Measurements from ENCODE around the gene LCLAT1.

LCLAT1 gene

DNA sequence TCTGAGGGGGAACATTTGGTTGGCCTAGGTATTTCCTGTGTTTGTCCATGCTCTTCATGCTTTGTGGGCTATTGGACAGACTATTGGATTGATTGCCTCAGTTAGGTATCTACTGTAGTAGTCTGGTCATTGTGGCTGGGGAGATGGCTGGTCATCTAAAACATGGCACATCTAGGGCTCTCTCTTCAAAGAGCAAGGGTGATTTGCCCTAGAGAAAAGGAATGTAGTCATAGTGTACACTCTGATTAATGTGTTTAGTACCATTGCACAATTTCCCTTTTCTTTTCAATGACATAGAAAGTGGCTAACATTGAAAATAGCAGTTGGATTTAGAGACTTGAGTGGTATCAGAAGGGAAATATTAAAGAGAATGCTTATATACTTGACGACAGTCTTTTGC lies 114.3 kb downstream of the LCLAT1 start:
- H3K36me3 ChIP-seq (ENCODE audit: control insufficient read depth, insufficient read depth, low read length) = no peaks in the 10 kb centered on the region

DNA sequence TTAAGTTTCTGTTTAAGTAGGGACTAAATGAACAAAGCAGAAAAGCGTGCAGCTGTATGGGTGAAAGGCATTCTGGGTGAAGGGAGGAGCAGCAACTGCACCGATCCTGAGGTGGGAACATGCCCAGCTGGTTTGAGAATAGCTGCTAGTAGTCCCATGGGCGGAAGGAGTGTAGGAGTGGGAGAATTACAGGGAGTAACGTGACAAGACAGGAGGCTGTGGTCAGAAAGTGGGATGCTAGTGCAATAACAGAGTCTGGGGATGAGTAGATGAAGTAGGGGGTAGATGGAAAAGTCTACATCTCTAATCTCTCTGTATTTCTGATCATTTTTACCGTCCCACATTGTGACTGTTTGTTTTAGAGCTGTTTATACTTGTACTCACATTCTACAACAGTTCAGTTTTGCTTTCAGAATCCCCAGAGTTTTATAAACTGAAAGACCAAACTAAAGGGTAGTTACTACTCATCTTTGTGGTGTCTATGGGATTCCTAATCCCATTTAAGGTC lies 118.9 kb downstream of the LCLAT1 start:
- Histone ChIP-seq H3K9ac (ENCODE audit: low read depth, low read length) (no peak overlapping the region), H3K4me1 (ENCODE audit: control insufficient read depth, insufficient read depth, low read length) (no peaks in the 10 kb centered on the region), H3K36me3 (ENCODE audit: control insufficient read depth, insufficient read depth, low read length) (no peaks in the 10 kb centered on the region), H3K27me3 (ENCODE audit: control insufficient read depth, insufficient read depth, low read length) (no peaks in the 10 kb centered on the region), H3K4me3 (ENCODE audit: low read depth, low read length) (no peak overlapping the region), H3K9me3 (ENCODE audit: control insufficient read depth, insufficient read depth, low read length) (no peaks in the 10 kb centered on the region)

More for the DNA sequence above, 114.3 kb downstream of the LCLAT1 start:
- Histone ChIP-seq H3K9ac (ENCODE audit: low read depth, low read length) (no peak overlapping the region), H3K27me3 (ENCODE audit: control insufficient read depth, insufficient read depth, low read length) (no peaks in the 10 kb centered on the region), H3K4me1 (ENCODE audit: control insufficient read depth, insufficient read depth, low read length) (no peaks in the 10 kb centered on the region), H3K4me3 (ENCODE audit: low read depth, low read length) (no peak overlapping the region), H3K9me3 (ENCODE audit: control insufficient read depth, insufficient read depth, low read length) (no peaks in the 10 kb centered on the region)

DNA sequence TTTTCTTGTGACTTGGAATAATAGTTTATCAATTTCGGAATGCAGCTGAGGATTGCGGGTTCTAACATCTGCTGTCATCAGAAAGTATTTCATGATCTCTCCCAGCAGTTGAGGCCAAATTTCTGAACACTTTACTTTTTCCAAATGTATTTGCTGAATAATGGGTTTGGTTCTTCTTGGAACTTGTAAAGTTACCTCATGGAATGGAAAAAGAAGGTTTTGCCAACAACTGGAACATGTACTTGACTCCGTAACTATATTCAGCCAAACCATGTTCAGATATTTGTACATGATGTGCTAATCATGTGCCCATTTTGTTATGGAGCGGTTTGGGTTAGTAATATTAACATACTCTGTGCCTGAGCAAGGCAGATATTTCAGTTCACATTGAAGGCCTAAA lies 119.6 kb downstream of the LCLAT1 start:
- Histone ChIP-seq H3K4me1 (ENCODE audit: control insufficient read depth, insufficient read depth, low read length) (no peaks in the 10 kb centered on the region), H3K4me3 (ENCODE audit: low read depth, low read length) (no peak overlapping the region), H3K36me3 (ENCODE audit: control insufficient read depth, insufficient read depth, low read length) (no peaks in the 10 kb centered on the region), H3K9me3 (ENCODE audit: control insufficient read depth, insufficient read depth, low read length) (no peaks in the 10 kb centered on the region), H3K27me3 (ENCODE audit: control insufficient read depth, insufficient read depth, low read length) (no peaks in the 10 kb centered on the region), H3K9ac (ENCODE audit: low read depth, low read length) (no peak overlapping the region)

DNA sequence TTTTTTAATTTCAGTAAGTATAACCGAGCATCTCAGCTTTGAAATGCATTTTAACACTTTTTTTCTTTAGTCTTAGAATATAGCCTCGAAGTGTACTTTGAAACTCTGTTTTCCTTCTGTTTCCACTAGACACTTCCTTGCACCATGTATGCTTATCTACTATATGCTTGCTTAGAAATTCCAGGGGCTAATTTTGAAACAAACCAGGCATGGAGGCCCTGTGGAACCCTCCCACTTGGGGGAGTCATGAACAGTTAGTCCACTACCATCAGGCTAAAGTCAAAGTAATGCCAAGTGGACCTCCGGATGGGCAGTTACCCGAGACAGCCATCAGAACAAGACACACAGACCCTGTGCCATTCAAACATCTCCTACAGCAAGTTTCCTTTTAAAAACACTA lies 120.3 kb downstream of the LCLAT1 start:
- Histone ChIP-seq H3K27me3 (ENCODE audit: control insufficient read depth, insufficient read depth, low read length) (no peaks in the 10 kb centered on the region), H3K4me3 (ENCODE audit: low read depth, low read length) (no peak overlapping the region), H3K9me3 (ENCODE audit: control insufficient read depth, insufficient read depth, low read length) (no peaks in the 10 kb centered on the region), H3K36me3 (ENCODE audit: control insufficient read depth, insufficient read depth, low read length) (no peaks in the 10 kb centered on the region), H3K4me1 (ENCODE audit: control insufficient read depth, insufficient read depth, low read length) (no peaks in the 10 kb centered on the region), H3K9ac (ENCODE audit: low read depth, low read length) (no peak overlapping the region)

DNA sequence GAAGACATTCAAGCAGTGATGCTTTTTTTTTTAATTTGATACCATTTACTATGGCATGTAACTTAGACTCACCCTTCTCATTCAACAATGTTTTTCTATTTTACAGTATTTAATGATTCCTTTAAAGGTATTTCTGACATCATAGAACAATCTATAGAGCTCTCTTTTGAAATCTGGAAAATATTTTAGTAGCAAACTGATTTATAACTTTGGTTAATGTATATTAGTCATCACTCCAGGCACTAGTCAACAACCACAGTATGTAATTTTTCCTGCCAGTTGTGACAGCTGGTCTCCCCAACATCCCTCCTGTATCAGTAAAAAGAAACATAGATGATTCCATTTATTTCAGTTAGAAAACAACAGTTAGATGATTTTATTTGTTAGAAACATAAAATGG lies 122.9 kb downstream of the LCLAT1 start:
- H3K27me3 ChIP-seq (ENCODE audit: control insufficient read depth, insufficient read depth, low read length) = no peaks in the 10 kb centered on the region
- H3K9me3 ChIP-seq (ENCODE audit: control insufficient read depth, insufficient read depth, low read length) = no peaks in the 10 kb centered on the region
- no peaks in the 10 kb centered on the region for H3K36me3 ChIP-seq (ENCODE audit: control insufficient read depth, insufficient read depth, low read length)
- H3K4me3 ChIP-seq (ENCODE audit: low read depth, low read length) = no peak overlapping the region
- peaks cover 4% of the 10 kb centered on the region for H3K4me1 ChIP-seq (ENCODE audit: control insufficient read depth, insufficient read depth, low read length)
- no peak overlapping the region for H3K9ac ChIP-seq (ENCODE audit: low read depth, low read length)

DNA sequence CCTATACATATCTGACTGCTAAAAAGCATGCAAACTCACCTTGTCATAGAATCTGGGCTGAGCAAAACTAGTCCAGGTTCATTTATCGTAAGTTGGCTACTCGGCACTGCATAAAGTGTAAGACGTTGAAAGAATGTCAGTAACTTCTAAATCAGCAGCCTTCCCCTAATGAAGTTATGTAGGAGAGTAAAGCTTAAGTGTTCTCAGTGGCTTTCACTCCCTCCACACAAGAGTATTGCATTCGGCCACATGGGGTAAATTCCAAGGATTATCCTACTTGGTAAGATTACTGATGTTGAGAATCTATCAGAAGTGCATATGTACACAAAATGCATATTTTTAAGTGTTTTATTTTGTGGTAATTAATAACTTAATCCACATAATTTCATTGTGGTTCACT lies 130.1 kb downstream of the LCLAT1 start:
- H3K9ac ChIP-seq (ENCODE audit: low read depth, low read length) = no peak overlapping the region
- H3K36me3 ChIP-seq (ENCODE audit: control insufficient read depth, insufficient read depth, low read length) = no peaks in the 10 kb centered on the region
- H3K4me3 ChIP-seq (ENCODE audit: low read depth, low read length) = no peak overlapping the region
- no peaks in the 10 kb centered on the region for H3K27me3 ChIP-seq (ENCODE audit: control insufficient read depth, insufficient read depth, low read length)
- H3K9me3 ChIP-seq (ENCODE audit: control insufficient read depth, insufficient read depth, low read length) = no peaks in the 10 kb centered on the region
- peaks cover 35% of the 10 kb centered on the region for H3K4me1 ChIP-seq (ENCODE audit: control insufficient read depth, insufficient read depth, low read length)

DNA sequence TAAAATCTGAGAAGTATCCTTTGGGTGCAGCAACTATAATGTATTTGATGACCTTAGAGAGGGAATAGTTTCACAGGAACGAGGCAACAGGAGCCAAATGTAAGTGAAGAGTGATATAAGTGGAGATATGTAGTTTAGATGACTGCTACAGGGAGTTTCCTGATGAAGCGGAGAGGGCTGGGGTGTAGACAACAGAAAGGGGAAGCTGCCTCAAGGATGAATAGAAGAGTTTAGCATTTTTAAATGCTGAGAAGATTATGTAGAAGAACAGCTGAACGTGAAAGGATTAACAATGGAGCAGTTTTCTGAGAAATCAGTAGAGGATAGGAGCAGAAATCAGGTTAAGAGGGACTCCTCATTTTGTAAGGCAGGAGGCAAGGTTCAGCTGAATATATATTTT lies 133.3 kb downstream of the LCLAT1 start:
- no peak overlapping the region for H3K9ac ChIP-seq (ENCODE audit: low read depth, low read length)
- H3K4me3 ChIP-seq (ENCODE audit: low read depth, low read length) = no peak overlapping the region

DNA sequence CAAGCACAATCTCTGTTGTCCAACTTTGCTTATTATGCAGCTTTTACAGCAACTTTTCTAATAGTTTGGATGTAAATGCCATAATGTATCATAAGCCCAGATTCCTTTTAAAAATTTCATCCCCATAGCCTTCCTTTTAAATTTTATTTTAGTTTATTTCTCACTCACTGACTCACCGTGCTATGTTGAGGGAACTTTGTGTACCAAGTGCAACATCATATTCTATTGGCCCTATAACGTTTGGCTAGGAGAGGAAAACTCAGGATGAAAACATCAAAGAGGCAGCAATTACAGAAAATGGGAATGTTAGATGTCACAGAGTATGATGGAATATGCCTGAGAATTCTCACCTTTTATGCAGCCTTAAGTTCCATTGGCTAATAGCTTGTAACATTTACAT lies 135.5 kb downstream of the LCLAT1 start:
- peaks cover 22% of the 10 kb centered on the region for H3K4me1 ChIP-seq (ENCODE audit: control insufficient read depth, insufficient read depth, low read length)
- H3K27me3 ChIP-seq (ENCODE audit: control insufficient read depth, insufficient read depth, low read length) = no peaks in the 10 kb centered on the region
- H3K4me3 ChIP-seq (ENCODE audit: low read depth, low read length) = no peak overlapping the region
- H3K9ac ChIP-seq (ENCODE audit: low read depth, low read length) = no peak overlapping the region
- H3K9me3 ChIP-seq (ENCODE audit: control insufficient read depth, insufficient read depth, low read length) = no peaks in the 10 kb centered on the region
- no peaks in the 10 kb centered on the region for H3K36me3 ChIP-seq (ENCODE audit: control insufficient read depth, insufficient read depth, low read length)

More for the DNA sequence above, 133.3 kb downstream of the LCLAT1 start:
- Histone ChIP-seq H3K27me3 (ENCODE audit: control insufficient read depth, insufficient read depth, low read length) (no peaks in the 10 kb centered on the region), H3K9me3 (ENCODE audit: control insufficient read depth, insufficient read depth, low read length) (no peaks in the 10 kb centered on the region), H3K4me1 (ENCODE audit: control insufficient read depth, insufficient read depth, low read length) (peaks cover 31% of the 10 kb centered on the region), H3K36me3 (ENCODE audit: control insufficient read depth, insufficient read depth, low read length) (no peaks in the 10 kb centered on the region)

DNA sequence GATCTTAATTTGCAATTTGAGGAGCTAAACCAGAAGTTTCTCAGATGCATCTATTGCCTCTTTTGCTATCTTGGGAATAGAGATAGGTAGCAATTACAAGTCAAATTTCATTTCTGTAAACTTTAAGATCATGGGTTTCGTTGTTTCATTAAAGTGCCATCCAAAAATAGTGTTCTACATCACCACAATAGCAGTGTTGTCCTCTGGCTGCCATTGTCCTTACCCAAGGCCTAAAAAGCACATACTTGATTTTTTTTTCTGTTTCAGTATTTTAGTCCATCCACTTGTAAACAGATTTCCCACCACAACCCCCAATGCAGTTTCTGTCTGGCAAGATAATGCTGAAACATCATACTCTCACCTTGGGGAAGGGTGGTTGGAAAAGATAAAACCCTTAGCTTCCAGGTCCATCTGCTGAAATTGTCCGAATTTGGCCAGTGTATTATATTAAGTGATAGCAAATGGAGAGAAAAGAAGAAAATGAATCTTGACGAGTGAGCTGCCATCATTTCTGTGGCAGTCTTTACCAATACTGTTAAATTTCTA lies 136.2 kb downstream of the LCLAT1 start:
- no peaks in the 10 kb centered on the region for H3K27me3 ChIP-seq (ENCODE audit: control insufficient read depth, insufficient read depth, low read length)
- peaks cover 22% of the 10 kb centered on the region for H3K4me1 ChIP-seq (ENCODE audit: control insufficient read depth, insufficient read depth, low read length)
- no peaks in the 10 kb centered on the region for H3K36me3 ChIP-seq (ENCODE audit: control insufficient read depth, insufficient read depth, low read length)
- H3K4me3 ChIP-seq (ENCODE audit: low read depth, low read length) = no peak overlapping the region
- H3K9ac ChIP-seq (ENCODE audit: low read depth, low read length) = no peak overlapping the region
- no peaks in the 10 kb centered on the region for H3K9me3 ChIP-seq (ENCODE audit: control insufficient read depth, insufficient read depth, low read length)

DNA sequence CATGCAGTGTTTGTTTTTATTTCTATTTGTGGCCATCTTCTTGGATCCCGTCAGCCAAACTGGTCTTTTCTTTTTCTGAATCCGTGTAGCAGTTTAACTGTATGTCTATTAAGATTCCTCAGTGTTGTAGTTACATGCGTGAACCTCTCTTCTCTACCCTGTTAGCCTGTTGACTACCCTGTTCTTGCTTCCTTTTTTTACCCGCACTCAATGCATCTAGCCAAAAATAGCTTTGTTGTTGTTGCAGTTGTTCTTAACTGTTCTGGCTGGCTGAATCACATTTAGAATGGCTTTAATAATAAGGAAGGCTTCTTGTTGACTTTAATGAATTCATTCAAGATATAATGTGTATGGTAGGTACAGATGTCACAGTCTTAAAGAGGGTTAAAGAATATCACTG lies 137.1 kb downstream of the LCLAT1 start:
- no peaks in the 10 kb centered on the region for H3K27me3 ChIP-seq (ENCODE audit: control insufficient read depth, insufficient read depth, low read length)
- H3K4me1 ChIP-seq (ENCODE audit: control insufficient read depth, insufficient read depth, low read length) = peaks cover 20% of the 10 kb centered on the region
- H3K9me3 ChIP-seq (ENCODE audit: control insufficient read depth, insufficient read depth, low read length) = no peaks in the 10 kb centered on the region
- H3K4me3 ChIP-seq (ENCODE audit: low read depth, low read length) = no peak overlapping the region
- no peak overlapping the region for H3K9ac ChIP-seq (ENCODE audit: low read depth, low read length)
- H3K36me3 ChIP-seq (ENCODE audit: control insufficient read depth, insufficient read depth, low read length) = no peaks in the 10 kb centered on the region

DNA sequence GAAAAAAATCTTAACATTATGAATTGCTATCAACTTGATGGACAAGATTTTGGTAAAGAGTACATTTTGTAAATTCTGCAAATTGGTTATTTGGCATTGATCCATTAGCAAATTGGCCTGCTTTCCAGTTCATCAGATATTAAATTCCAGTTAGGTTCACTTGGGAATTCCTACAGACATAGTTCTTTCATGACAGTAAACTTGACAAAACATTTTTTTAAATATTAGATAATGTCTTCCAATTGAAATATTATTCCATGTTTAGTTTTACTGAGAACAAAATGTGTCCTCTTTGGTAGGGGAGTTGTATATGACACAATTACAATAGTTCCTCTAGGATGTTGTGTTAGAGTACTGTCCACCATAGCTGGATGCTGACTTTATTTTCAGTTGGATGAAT lies 141.9 kb downstream of the LCLAT1 start:
- Histone ChIP-seq H3K4me1 (ENCODE audit: control insufficient read depth, insufficient read depth, low read length) (no peaks in the 10 kb centered on the region), H3K36me3 (ENCODE audit: control insufficient read depth, insufficient read depth, low read length) (no peaks in the 10 kb centered on the region), H3K27me3 (ENCODE audit: control insufficient read depth, insufficient read depth, low read length) (no peaks in the 10 kb centered on the region), H3K4me3 (ENCODE audit: low read depth, low read length) (no peak overlapping the region), H3K9me3 (ENCODE audit: control insufficient read depth, insufficient read depth, low read length) (no peaks in the 10 kb centered on the region), H3K9ac (ENCODE audit: low read depth, low read length) (no peak overlapping the region)

DNA sequence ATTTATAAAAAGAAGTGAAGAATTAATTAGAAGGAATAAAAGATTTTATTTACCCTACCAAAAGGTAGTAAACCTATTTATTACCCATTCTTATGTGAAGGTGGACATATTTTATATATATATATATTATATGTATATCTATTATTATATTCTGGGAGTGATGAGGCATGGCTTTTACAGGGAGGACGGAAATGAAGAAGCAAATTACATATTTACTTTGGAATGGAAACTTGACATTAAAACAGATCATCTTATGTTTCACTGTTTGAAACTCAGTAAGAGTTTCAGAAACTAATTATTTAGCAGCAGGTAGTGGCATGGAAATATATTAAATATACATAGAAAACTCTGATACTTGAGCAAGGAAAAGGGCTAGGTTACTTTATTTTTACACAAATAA lies 143.4 kb downstream of the LCLAT1 start:
- Histone ChIP-seq H3K27me3 (ENCODE audit: control insufficient read depth, insufficient read depth, low read length) (no peaks in the 10 kb centered on the region), H3K9me3 (ENCODE audit: control insufficient read depth, insufficient read depth, low read length) (no peaks in the 10 kb centered on the region), H3K36me3 (ENCODE audit: control insufficient read depth, insufficient read depth, low read length) (no peaks in the 10 kb centered on the region), H3K4me3 (ENCODE audit: low read depth, low read length) (no peak overlapping the region), H3K9ac (ENCODE audit: low read depth, low read length) (no peak overlapping the region), H3K4me1 (ENCODE audit: control insufficient read depth, insufficient read depth, low read length) (no peaks in the 10 kb centered on the region)
